NOMO-1 (cell line): Measurements from ENCODE around the gene UFD1.

ENCODE experiments used
- DNase-seq, 2 experiments: peaks; one replicate each; lab custom pipeline; 2025; ENCODE audit not compliant: unreplicated experiment in 2 of 2; lab: John Stamatoyannopoulos, UW

Gene UFD1

DNA sequence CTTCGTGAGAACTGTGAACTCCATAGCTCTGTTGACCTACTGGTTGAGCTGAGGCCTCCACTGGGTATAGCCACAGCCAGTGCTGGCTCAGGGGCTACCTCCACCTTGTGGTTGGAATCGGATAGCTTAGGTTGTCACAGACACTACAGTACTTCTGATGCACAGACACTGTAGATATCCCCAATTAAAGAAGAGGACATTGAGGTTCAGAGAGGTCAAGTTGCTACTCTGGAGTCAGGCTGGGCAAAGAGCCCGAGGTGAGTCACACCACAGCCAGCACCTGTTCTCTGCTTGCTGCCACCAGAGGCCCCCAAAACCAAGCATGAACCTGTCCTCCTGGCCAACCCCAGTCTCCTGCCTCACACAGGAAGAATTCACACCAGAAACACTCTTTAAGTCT is 5.4 kb downstream of the UFD1 start:
- no peak for DNase-seq

DNA sequence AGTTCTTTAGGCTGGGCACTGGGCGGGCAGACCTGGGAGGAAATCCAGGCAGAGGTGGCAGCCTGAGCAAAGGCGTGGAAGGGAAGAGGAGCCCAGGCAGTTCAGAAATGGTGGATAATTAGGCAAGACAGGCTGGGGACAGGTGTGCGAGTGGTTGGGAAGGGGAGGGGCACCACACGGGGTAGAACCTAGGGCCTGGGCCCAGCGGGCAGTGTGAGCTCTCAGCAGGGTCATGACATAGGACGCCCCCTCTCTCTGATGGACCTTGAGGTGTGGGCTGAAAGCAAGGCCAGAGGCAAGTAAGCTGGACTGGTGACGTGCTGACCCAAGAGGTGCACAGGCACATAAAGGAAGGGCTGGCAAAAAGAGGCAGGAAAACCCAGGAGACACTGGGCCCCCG is 6.8 kb downstream of the UFD1 start:
- no peak for DNase-seq

DNA sequence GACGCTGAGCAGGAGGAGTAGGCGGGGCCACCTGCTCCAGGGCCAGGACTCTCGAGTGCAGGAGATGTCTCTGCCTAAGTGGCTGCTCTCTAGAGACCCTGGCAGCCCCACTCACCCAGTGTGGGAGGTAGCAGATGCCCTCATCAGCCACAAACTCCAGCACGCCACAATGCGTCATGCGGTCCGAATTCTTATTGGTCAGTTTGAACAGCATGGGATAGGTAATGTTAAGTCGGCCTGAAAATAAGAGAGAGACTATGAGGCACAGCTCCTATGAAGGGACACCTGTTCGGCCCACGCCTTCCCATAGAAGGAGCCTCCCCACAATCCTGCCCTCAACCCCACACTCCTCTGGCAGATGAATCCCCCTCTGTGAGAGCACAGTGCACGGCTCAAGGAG is 7.4 kb downstream of the UFD1 start:
- no peak for DNase-seq

DNA sequence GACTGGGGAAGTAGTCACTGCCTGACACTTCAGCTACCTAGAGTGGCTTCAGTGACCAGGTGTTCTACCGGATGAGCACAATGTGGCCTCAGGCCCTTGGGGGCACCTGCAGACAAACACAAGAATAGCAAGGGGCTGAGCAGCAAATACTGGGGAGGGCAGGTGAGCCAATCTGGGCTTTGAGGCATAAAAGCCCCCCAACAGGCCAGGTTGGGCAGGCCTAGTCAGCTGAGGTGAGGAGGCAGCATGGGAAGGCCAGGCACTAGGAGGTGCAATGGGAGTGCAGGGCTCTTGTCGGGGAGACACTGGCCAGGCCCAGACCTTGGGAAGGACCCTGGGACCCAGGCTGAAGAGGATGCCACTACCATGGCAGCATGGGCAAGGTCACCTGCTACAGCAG is 9.0 kb downstream of the UFD1 start:
- DNase-seq = no peak

DNA sequence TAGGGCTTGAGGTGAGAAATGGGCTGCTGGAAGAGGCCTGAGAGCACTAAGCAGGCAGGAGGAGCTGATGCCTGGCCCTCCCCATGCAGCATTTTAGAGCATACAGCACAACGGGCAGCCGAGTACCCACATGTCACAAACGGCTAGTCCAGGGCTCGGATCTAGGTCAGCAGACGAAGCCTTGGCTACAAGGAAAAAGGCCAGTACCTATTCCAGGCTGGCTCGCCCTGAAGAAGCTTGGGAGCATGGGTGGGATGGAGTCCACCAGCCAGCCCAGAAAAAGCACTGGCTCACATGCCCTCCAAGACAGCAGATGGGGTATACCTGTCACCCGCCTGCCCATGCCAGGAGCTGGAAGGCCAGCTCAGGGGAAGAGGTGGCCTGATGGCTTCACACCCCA is 9.6 kb downstream of the UFD1 start:
- no peak for DNase-seq

DNA sequence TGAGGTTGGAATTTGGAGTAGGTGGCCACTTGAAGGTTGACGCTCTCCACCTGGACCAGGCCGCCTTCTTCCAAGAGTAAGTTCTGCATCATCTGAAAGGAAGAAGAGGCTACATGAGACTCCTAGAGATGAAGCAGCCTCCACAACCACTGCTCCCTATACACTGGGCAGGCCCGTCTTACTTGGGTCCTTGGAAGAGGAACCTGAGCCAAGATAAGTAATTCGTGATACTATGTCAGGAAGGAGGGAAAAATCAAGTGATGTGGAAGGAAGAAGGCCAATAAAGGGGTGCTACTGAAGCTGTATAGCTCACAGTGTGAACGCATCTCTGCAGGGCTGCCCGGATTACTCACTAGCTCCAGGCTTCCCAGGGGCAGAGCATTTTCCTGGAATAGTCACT is 11.1 kb downstream of the UFD1 start:
- no peak for DNase-seq

DNA sequence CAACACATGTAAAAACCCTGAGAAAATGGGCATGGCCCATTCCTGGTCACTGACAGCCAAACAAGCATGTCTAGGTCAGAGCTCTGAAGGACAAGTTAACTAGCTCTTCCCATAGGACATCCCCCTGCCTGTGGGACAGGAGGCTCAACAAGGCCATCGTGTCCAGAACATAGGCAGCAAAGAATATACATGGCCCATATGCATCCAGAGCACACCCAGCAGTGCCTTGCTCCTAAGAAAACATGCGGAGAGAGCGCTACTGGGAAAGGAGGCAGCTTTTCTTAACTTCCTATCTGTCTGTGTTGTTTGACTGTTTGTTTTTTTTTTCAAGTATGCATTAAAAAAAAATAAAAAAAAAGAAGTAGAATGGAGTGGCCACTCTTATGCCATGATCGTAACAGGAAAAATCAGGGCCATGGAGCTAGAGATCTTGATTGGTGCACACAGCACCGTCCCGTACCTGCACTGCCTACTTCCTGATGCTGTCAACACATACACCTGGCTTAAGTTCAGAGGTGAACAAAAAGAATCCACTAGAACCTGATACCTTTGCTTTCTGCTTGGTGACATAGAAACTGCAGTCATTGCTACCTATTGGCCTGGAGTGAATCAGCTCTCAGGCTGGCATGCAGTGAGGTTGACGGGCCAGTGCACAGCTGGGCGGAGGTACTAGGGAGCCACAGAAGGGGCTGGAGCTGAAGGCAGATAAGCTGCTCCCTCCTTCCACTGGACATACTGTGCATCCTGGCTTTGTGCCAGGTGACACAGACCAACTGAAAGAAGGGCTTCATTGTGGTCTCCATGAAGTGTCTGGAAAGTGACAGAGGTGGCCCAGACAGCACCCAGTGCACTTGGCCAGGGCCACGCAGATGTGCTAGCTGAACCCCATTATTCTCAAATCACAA is 11.9 kb downstream of the UFD1 start:
- DNase-seq = no peak

DNA sequence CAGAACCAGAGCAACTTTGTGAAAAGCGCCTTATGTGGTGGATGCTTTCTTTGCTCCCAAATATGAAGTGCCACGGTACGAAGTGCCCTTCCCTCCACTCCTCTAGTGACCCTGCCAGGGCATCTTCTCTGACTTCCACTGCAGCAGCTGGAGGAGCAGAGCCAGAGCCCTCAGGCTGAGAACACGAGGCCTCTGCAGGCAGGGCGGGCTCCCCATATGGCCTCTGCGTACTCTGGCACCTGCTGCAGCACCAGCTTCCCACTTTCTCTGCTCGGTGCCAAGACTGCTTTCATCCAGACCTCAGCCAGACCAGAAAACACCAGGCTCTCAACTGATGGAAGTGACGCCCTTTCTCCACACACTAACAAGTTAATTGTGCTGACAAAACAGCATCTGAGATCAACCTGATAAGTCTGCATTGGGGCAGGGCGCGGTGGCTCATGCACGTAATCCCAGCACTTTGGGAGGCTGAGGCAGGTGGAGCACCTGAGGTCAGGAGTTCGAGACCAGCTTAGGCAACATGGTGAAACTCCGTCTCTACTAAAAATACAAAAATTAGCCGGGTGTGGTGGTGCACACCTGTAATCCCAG is 12.8 kb downstream of the UFD1 start:
- DNase-seq = no peak

DNA sequence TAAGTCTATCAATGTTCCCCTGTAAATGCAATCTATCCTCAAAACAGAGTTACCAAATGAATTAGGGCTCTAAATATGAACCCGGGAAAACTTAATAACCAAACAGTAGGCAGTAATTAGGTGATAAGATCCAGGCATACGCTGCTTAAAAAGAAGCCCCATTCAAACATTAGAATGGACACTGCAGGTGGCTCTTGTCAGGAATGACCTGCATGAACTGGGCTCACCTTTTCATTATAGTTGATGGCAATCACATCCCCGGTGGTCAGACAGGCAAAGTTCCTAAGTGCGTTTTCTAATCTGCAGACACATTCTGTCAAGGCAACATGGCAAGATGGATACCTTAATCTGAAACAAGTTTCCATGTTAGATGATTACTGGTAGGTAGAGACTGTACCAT is 14.0 kb downstream of the UFD1 start:
- DNase-seq = no peak

DNA sequence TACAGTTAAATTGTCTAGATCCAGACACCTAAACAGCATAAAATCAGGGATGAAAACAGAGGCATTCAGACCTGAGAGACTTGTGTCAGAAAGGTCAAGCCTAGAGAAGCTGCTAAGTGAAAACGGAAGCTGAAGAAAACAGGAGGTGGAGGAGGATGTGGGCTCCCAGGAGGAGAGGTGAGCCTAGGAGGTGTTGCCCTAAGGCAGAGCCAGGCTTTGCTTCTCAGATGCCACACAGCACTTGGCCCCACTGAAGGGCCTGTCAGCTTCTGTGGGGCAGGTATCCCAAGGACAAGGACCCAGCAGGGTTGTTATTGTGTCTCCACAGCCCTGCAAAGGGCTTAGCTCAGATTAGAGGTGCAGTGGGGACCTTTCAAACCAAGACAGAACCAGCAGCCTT is 14.4 kb downstream of the UFD1 start:
- no peak for DNase-seq

DNA sequence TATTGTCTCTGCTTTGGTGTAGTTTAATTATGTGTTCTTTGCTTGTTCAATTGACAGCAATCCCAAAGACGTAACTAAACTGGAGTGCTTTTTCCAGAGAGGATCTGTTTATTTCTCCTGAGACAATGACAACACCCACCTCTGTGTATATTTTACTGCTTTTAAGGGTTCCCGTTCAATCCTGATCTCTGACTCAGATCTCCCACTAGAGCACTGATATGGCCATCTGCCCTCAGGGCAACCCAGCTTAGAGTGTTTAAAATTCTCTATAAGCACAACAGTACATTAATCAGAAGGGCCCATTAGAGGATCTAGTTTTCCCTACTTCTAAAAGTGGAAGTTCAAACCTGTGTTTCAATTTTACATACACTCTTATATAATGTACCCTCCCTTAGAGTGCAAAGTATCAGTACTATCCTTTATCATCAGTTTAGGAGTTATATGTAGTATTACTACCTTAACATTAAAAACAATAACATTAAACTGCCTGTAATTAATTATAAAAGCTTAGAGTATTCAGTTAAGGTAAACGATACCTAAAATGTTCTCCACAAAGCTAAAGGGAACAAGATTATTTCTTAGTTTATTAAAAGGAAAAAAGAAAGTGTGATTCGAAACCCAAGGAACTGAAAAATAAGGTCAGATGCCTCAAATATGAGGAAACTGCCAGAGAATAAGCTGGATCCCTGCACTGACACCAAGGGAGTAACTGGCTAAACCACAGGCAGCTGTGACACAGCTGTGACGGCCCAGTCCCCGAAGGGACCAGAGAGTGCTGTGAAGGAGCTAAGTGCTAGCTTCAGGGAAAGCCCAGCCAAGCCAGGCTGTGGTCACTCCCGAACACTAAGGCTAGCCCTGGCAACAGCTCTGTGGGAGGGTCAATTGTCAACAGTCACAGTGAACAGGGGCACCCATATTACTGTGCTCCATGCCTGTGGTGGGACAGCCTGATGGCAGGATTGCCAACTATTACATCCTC is 15.2 kb downstream of the UFD1 start:
- DNase-seq = no peak

DNA sequence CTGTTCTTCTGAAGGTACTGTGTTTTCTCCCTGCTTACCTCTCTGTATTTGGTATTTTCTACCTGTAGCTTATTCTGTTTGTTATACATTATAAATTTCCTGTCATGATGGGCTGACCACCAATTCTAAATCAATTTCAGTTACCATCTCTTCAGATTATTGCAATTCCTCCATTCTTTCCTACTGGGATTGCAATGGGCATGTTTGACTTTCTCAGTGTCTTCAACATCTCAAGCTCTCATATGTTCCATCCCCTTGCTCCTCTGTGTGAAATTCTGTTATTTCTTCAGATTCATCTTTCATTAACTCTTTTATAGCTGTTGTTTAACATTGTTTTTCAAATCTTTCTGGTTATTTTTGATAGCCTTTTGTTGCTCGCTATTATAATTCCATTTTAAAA is 16.0 kb downstream of the UFD1 start:
- DNase-seq = no peak

DNA sequence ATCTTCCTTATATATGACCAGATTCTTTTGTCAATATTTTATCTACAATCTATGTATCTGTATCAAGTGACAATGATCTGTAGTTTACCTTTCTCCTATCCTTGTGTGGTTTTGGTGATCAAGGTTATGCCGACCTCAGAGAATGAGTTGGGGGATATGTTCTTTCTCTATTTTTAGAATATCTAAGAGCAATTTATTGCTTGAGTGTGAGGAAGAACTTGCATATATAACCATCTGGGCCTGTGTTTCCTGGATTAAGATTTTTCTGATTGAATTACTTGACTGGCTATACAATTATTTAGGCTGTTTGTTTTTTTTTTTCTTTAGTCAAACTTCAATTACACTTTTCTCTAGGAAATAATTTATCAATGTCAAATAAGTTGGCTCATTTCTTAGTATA is 17.5 kb downstream of the UFD1 start:
- no peak for DNase-seq

DNA sequence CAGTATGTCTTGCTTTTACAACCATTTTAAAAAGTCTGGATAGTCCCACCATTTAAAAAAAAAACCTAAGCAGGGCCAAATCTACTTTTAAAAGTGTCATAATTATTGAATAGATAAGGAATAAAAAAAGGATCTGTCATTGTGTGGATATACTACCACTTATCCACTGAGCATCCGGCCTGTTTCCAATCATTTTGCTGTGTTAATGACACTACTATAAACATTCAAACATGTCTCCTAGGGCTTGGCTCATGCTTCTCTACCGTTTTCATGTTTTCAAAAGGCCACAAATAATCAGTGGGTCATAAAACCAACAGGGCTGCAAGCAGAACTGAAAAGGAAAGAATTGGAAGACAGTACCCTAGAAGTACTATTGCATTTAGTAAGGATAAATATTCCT is 19.0 kb downstream of the UFD1 start:
- no peak for DNase-seq

DNA sequence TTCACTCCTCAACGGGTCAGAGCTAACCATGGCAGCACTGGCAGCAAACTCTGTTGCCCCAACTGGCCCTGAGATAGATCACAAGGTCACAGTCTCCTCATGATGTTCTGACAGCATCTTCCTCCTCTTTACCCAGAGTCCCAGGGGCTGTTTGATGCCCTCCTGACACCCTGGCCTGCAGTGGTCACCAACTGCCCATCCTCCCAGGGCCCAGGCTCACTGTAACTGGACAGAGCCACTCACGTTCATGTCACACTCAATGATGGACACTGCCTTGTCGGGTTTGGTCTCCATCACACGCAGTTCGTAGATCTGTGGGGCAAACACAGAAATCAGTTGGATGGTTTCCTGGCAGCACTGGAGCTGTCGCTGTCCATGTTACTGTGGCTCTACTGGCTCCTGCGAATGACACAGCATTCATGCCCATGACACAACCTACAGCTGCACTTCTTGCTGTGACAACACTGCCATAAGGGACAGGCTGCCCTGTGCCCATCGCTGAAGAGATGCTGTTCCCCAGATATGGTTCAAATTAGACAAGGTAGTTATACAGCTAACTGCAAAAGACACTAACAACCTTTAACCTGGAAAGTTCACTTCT is 21.1 kb downstream of the UFD1 start:
- no peak for DNase-seq

DNA sequence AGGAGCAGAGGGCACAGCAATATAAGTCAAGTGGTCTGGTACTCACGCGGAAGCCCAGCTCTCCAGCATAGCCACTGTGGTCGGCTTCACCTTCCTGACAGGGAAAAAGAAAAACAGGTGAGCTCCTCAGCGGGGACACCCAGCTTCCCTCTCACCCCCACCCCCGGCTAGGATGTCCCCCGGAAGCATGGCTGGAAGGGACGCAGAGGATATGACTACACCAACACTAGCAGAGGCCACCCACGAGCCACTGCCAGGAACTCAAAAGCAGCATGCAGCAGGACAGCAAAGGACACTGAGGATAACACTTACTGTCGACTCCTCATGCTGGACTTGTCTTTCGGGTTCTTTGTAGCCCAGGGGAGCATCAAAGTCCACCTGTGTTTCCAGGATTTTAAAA is 22.5 kb downstream of the UFD1 start:
- no peak for DNase-seq

DNA sequence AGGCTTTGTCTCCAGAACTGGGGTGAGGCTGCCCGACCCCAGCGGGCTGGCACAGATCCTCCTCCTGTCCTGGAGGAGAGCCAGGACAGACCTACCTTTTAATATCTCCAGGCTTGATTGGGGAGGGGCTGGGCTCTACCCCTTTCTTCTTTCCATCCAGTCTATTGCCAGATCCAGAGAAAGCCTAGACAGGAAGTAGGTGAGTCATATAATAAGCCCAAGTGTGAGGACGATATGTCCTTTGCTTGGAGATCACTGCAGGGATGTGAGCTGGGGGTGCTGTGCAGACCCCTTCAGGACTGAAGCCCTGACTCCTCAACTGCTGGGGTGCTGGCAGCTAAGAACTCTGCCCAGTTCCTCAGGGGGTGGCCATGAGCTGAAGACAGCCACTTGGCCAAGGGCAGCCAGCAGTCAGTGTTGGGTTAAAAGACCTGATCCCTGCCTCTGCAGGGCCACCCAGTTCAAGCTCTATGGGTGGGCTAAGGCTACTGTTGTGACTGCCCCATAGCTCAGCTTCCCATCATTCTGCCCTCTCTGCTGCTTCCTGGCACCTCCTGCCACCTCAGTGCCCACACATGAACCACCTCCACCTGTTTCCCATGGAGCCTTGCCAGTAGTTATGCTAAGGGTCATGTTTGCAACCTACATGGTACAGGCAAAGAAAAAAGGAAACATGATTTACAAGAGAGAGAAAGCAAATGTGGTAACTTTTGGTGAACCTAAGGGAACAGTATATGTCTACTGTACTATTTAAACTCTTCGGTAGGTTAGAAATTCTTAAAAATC is 23.2 kb downstream of the UFD1 start:
- DNase-seq = no peak

DNA sequence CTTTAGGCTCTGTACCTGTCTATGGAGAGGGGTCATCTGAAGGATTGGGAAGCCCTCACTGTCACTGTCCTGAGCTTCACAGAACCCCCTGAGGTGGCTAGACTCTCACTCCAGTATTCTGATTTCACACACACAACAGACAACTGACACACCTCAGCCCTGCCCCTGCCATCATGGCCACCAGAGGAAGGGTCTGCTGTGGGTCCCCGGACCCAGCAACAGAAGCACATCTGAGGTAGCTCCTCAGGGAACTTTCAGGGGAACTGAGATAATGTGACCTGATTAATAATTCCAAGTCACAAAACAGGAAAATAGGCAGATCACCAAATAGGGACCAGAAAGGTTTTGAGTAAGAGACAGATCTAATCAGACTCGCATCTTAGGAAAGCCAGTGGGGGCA is 24.0 kb downstream of the UFD1 start:
- no peak for DNase-seq

DNA sequence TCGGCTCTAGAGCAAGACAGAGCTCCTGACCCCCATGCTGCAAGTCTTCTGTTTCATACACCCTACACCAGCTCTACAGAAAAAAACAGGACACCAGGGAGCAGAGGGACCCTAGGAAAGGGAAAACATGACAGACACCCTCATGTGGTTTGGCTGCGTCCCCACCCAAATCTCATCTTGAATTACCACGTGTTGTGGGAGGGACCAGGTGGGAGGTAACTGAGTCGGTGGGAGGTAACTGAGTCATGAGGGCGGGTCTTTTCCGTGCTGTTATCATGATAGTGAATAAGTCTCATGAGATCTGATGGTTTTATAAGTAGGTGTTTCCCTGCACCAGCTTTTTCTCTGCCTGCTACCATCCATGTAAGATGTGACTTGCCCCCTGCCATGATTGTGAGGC is 24.8 kb downstream of the UFD1 start:
- no peak for DNase-seq

DNA sequence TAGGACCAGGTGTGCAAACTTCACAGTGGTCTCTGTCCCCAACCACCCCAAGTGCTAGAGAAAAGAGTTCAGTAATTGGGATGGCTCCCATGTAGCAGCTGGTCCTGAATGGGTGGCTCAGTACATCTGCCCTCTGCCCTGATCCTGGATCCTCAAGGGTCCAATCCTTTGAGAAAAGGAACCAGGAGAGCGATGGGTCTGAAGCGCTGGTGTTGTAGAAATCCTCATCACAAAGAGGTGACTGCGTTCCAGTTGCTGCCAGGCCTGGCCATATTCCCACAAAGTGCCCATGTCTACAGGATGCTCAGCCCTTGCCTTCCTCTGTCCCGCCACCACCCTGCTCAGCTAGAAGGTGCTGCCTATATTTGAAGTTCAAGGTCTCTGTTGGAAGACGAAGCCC is 25.3 kb downstream of the UFD1 start:
- no peak for DNase-seq
